ENCODE results near the gene HMCN2.
"Not testable (repeated sequence)": the region's sequence is repeated elsewhere in the genome, so short reads cannot be mapped to it uniquely, and the experiment has no call there.

The HMCN2 gene

DNA sequence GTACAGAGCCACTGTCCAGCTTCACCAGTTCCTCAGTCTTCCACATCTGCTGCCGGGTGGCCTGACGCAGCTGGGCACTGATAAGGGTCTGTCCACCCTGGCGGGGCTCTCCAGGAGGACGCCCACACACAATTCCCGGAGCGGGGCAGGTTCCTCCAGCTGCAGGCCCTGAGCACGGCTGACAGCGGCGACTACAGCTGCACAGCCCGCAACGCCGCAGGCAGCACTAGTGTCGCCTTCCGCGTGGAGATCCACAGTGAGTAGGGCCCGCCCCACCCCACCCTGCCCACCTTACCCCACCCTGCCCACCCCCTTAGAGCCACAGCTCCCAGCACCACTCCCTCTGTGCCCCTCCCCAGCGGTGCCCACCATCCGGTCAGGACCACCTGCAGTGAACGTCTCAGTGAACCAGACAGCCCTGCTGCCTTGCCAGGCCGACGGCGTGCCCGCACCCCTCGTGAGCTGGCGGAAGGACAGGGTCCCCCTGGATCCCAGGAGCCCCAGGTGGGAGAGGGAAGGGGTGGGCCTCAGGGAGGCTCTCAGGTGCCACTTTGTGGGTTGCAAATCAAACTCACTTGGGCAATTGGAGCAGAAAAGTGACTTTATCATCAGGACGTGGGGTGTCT lies 130.4 kb downstream of the HMCN2 start:
- DNase-seq, result no peak

DNA sequence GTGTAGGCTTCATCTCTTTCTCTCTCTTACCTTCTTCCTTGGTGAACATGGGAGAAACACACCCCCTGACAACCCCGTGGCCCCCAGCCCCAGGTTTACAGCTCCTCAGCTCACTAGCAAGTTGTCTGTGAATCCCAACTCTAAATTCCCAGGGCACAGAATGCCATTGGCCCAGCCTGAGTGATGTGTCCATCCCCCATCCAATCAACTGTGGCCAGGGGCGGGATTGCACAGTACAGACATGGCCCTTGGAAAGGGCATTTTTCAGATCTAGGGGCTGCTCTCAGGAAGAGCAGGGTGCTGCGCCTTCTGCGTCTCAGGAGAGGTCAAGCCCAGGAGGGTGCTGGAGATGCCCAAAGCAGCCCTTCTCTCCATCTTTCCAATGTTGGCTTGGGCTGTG lies 131.0 kb downstream of the HMCN2 start:
- DNase-seq, result no peak

DNA sequence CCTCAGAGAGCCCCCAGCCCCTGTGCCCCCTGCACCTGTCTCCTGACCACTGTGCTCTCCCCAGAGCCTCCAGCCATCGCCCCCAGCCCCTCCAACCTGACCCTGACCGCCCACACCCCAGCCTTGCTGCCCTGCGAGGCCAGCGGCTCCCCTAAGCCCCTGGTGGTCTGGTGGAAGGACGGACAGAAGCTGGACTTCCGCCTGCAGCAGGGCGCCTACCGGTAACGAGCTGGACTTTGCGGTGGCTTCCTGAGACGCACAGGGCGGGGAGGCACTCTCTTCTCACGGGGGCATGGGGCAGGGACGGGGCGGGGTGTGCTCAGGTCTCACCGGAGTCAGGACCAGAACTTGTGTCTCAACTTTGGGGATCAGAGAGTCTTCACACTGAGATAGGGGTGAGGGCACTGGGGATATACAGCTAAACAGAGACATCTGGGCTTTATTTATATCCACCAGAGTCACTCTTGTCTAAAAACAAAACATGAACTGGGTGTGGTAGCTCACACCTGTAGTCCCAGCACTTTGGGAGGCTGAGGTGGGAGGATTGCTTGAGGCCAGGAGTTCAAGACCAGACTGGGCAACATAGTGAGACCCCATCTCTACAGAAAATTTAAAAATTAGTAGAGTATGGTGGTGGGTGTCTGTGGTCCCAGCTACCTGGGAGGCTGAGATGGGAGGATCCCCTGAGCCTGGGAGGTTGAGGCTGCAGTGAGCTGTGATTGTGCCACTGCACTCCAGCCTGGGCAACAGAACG lies 133.1 kb downstream of the HMCN2 start:
- DNase-seq, result no peak

DNA sequence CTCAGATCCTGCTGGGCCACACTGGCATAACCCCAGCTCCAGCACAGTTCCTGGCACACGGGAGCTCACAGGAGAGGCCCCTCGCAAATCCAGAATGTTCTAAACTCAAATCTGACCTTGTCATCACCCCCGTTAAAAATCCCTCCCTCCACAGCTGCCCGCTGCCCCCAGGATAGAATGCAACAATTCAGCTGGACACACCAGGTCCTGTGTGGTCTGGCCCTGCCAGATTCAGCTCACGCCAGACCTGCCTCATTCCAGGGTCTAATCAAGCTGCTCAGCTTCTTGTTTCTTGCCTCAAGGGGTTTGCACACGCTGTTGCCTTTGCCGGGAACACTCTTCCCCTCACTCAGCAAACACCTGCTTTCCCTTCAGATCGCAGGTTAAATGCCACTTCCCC lies 134.2 kb downstream of the HMCN2 start:
- no peak for DNase-seq

DNA sequence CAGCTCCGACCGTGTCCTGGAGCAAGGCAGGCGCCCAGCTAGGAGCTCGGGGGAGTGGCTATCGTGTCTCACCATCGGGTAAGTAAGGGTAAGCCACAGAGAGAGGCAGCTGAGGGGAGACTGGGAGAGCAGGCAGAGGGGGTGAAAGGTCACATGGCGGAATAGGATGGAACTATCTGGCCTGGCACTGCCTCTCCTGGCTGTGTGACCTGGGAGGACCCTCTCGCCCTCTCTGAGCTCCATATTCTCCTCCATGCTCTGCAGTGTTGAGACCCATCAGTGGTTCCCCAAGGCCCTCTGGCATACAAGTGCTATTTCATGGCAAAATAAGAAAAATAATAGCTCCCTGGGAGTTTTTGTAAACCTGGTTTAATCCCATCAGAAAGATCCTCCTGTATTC lies 135.3 kb downstream of the HMCN2 start:
- no peak for DNase-seq

DNA sequence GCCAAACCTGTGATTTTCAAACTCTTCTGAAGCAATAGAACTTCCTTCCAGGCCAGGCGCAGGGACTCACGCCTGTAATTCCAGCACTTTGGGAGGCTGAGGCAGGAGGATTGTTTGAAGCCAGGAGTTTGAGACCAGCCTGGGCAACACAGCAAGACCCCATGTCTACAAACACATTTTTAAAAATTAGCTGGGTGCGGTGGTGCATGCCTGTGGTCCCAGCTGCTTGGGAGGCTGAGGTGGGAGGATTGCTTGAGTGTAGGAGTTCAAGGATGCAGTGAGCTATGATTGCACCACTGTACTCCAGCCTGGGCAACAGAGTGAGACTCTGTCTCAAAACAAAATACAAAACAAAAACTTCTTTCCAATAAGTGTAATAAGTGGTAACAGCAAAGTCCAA lies 136.2 kb downstream of the HMCN2 start:
- DNase-seq, result not testable (repeated sequence)

DNA sequence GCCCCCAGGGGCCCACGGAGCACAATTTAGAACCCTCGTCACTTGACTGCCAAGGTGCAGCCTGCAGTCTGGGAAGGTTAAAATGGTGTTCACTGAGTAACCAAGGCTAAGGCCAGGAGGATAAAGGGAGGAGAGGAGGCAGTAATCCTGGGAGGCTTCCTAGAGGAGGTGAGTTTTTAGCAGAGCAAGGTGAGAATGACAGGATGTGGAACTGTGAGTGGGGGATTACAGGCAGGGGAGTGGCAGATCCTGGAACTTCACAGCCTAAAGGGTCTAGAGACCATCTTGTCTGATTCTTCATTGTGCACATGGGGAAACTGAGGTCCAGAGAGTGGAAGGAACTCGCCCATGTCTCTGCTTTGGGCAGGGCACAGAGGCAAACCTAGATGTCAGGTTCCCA lies 136.7 kb downstream of the HMCN2 start:
- no peak for DNase-seq

DNA sequence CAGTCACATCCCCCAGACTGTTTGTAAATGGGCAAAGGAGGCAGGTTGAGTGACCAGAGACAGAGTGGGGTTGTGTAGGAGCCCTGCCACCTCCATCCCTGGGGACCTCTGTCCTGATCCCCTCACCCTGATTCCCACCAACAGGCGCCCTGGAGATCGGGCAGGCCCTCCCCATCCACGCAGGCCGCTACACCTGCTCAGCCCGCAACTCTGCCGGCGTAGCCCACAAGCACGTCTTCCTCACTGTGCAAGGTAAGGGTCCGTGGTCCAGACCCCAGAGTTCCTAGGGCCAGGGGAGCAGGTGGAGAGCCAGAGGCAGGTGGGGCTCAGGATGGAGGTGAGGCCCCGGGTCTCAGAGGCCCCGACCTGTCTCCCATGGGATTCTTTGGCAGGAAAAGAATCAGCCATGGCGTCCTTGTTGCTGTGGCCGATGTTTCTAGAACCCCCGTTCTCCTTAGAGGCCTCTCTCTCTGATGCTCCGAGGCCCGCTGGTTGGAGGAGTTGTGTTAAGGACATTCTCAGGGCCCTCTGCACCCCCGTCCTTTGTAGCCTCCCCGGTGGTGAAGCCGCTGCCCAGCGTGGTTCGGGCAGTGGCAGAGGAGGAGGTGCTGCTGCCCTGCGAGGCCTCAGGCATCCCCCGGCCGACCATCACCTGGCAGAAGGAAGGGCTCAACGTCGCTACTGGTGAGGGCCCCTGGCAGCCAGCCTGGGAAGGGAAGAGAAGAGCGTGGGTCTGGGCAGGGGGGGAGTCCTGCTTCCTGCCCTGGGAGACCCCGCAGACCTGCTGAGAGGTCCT lies 137.3 kb downstream of the HMCN2 start:
- no peak for DNase-seq

DNA sequence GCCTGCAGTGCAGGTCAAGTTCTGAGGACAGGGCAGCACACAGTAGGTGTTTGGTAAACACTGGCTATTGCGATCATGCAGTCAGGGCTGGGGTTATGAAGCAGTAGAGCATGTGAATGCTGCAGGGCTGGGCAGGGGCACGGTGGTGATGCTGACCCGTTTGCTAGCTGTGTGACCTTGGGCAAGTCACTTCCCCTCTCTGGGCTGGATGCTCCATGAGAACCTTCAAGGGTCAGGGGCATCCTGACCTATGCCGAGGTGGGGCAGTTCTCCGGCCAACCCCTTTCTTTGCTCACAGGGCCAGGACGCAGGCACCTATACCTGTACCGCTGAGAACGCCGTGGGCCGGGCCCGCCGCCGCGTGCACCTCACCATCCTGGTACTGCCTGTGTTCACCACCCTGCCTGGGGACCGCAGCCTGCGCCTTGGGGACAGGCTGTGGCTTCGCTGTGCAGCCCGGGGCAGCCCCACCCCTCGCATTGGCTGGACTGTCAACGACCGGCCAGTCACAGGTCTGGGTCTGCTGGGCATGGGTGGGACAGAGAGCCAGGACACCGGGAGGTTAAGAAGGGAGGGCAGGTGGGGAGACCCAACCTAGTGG lies 140.2 kb downstream of the HMCN2 start:
- DNase-seq, result no peak

DNA sequence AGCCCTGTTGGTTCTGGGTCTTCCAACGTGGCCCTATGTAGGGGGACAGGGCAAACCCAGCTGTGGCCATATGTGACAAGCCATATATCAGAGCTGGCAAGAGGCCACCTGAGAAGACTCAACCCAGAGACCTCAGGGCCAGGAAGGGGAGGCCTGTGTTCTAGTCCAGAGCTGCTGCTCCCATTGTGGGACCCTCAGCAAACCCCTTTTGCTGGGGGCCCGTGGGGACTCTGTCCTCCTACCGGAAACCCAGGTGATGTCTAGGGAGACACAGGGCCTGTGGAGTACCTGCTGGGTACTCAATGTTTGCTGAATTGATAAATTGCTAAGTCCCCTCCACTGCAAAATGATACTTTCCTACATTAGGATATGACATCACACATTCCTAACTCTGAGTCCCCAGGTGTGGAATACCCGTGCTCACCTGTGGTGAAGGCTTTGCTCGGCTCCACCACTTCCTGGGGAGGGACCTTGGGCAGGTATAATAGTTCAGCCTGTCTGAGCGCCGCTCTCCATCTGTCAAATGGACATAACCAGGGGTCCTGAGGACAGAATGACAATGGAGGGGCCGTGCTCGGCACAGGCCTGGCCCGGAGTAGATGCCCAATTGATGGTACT lies 140.8 kb downstream of the HMCN2 start:
- no peak for DNase-seq

DNA sequence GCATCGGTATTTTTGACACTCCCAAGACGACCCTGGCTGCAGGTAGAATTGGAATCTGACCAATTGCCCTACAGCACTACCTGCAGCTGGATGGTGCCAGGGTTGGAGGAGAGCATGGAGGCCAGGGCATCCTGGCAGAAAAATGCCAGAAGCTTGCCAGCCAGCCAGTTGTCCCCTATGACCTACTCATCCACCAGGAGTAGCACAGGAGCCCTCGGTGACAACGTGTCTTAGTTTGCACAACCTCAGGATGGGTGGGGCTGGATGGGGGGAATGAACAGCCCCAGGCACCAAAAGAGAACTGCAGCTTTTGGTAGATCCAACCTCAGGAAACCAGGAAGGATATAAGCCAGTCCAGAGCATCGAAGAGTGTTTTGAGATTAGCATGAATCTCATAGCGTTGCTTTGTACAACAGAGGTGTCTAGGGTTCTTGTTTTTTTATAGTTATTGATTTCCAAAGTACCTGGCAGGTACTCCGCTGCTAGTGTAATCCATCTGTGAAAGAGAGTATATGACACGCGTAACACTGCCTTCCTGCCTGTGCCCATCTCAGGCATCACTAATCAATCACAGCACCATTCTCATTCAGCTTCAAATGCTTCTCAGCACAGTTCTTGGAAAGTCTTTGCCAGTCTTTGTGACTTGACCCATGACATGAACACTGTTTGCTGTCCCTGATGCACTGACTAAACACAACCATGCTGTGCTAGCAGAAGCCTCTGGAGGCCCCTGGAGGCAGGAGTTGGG lies 142.5 kb downstream of the HMCN2 start:
- DNase-seq, result no peak

DNA sequence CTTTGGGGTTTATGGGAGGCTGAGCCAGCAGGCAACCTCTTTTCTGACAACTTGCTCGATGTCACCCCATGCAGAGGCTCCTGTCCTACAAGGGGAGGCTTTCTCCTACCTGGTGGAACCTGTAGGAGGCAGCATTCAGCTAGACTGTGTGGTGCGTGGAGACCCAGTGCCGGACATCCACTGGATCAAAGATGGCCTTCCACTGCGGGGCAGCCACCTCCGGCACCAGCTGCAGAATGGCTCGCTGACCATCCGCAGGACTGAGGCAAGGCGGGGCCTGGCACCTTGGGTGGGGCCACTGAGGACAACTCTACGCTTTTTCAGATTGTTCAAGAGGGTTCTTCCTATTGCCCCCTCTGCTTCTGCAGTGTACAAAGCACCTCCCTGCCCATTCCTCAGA lies 143.1 kb downstream of the HMCN2 start:
- DNase-seq, result no peak

DNA sequence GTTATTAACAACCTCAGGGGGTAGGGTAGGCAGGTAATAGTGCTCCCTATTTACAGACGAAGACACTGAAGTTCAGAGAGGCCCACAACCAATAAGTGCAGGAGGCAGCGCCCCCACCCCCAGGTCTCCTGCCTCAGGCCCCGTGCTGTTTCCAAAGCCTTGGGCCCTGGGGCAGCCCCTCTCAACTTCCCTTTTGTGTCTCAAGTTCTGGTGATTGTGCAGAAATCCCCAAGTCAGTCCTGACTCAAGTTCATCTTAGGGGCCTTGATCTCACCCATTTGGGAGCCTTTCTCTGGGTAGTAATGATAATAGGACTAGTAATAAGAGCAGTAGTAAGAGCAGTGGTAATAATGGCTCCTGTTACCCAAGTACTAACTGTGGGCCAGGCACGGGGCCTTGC lies 143.7 kb downstream of the HMCN2 start:
- no peak for DNase-seq

DNA sequence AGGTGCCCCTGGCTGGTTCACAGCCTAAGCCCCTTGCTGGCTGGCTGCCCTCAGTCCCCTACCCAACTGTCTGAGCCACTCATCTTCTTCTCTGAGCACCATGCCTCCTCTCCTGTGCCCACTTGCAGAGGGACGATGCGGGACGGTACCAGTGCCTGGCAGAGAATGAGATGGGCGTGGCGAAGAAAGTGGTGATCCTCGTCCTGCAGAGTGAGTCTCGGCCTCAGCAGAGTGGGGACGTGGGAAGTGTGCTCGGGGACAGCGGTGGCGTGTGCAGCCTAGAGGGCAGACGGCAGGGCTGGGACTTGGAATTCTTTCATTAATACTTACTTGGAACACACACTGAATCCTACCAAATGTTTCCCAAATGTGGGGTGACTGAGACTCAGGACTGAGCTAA lies 144.9 kb downstream of the HMCN2 start:
- no peak for DNase-seq

DNA sequence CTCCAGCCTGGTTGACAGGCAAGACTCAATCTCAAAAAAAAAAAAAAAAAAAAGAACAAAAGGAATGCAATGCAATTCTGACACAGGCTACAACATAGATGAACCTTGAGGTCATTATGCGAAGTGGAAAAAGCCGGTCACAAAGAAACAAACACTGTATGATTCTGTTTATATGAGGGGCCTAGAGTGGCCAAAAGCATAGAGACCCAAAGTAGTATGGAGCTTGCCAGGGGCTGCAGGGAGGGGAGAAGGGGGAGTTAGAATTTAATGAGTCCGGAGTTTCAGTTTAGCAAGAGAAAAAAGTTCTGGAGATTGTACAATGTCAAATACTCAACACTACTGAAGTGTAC lies 146.0 kb downstream of the HMCN2 start:
- DNase-seq, result no peak

DNA sequence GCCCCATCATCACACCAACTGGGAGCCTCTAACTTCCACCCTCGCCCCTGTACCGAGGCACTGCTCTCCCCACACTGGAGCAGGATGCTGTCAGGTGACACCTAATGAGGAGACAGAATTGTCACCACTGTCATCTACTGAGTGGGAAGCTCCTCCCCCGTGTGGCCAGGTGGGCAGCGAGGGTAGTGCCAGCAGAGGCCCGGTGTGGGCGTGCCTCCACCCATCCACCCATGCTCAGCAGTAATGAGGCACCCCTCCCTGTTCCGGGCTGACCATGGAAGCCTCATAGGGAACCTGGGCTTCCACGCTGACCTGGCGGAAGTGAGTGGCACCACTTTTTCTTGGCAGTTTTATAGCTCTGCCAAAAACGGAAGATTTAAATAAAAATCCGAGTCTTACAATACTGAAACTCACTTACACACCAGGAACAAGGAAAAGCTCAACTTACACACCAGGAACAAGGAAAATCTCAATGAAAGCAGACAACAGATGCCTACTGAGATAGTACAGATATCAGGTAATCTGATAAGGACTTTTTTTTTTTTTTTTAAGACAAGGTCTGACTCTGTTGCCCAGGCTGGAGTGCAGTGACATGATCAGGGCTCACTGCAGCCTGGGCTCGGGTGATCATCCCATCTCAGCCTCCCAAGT lies 148.6 kb downstream of the HMCN2 start:
- DNase-seq, result no peak

DNA sequence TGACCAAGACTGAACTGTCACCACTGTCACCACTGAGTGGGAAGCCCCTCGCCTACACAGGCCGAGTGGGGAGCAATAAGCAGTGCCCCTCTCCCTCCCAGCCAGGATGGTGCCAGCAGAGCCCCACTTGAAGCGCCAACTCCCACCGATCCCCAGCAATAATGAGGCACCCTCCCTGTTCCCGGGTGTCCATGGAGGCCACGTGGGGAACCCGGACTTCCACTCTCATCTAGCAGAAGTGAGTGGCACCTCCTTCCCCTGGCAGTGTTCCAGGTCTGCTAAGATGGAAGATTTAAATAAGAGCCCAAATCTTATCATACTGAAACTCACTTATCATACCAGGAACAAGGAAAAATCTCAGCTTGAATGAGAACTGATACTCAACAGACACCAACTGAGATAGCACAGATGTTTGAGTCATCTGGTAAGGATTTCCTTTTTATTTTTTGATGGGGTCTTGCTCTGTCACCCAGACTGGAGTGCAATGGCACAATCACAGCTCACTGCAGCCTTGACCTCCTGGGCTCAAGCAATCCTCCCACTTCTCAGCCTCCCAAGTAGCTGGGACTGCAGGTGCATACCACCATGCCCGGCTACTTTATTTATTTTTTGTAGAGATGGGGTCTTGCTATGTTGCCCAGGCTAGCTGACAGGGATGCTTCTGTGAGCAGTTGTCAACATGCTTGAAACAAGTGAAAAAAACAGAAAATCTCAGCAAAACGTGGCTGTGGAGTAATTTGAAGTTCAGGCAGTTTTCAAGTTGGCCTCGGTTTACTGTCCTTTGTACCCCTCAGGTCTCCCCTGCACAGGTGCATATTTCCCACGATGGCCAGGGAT lies 149.6 kb downstream of the HMCN2 start:
- DNase-seq, result no peak

DNA sequence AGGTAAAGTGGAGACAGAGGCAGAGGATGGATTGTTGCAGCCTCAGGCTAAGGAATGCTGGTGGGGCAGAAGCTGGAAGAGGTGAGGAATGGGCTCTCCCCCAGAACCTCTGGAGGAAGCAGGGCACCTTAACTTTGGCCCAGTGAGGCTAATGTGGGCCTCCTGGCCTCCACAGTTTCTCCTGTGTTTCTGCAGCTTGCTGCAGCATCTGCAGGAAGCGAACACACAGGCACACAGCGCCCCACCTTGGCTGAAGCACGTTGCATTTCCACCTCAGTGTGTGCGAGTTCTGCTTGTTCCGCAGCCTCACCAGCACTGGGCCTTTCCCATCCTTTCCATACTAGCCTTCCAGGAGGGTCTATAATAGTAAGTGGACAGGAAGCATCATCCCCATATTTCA lies 152.0 kb downstream of the HMCN2 start:
- no peak for DNase-seq

DNA sequence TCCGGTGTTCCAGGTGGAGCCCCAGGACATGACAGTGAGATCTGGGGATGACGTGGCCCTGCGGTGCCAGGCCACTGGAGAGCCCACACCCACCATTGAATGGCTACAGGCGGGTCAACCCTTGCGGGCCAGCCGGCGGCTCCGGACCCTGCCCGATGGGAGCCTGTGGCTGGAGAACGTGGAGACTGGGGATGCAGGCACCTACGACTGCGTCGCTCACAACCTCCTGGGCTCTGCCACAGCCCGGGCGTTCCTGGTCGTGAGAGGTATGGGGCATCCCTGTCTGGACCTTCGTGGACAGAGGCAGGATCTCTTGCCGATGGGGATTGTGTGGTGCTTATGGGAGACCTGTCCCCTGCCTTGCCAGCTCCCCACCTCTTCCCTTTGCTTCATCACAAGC lies 153.2 kb downstream of the HMCN2 start:
- DNase-seq, result no peak

DNA sequence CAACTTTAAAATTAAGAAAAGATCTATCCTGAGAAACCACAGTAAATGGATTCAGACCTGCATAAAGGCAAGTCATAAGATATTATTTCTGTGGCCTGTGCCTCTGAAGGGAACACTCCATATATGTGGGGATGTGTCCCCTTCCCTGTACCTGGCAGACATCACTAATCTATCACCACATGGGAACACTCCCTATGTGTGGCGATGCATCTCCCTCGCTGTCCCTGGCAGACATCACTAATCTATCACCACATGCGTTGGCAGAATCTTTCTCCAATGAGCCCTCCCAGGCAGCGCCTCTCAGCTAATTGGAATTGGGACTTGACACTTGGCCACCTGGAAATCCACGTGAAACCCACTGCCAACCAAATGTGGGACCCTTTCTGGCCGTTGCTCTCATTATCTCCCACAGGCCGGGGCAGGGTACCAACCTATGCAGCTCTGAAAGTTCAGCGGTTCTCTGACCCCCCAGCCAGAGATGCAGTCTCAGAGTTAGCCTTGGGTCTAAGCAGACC lies 154.0 kb downstream of the HMCN2 start:
- DNase-seq, result no peak

Measured in fibroblast of skin of back (primary cell).